CD4-positive, alpha-beta memory T cell (primary cell): ENCODE results near the gene SCAF1. TPM values are rescaled to one million over a fixed set of nuclear protein-coding genes. Genes with fewer than 3 reads are reported as not detected.
A peak's percentile ranks its signal among the peaks of the same experiment; 100 is the strongest.

Experiments used
- CTCF ChIA-PET: fragments of 350-600 bp; sonication (Branson Sonifier 250); formaldehyde crosslinking; loops from one replicate; lab custom pipeline; 2021; ENCODE audit warnings: inconsistent platforms; ENCODE audit not compliant: partially characterized antibody; lab: Charles Lee
- POLR2A ChIA-PET: fragments of 350-600 bp; sonication (Branson Sonifier 250); formaldehyde crosslinking; loops from one replicate; lab custom pipeline; 2021; ENCODE audit not compliant: partially characterized antibody; lab: Charles Lee
- DNase-seq, 5 donors: peaks; one replicate each; pipeline versions ENCODE4 v3.0.0 to v3.0.0-alpha.2; 2020 to 2022; ENCODE audit warnings: mixed read lengths in 1 of 5
- H3K27ac ChIP-seq: one replicate; pipeline ENCODE4 v1.7.0; 2013; ENCODE audit warnings: low read depth, low read length
- H3K27me3 ChIP-seq: 2 replicates; pipeline ENCODE4 v1.7.0; 2013; ENCODE audit warnings: mild to moderate bottlenecking, low read length, moderate library complexity; ENCODE audit not compliant: insufficient read depth
- H3K36me3 ChIP-seq: 2 replicates; pipeline ENCODE4 v1.7.0; 2013; ENCODE audit warnings: mild to moderate bottlenecking, low read length, moderate library complexity; ENCODE audit not compliant: insufficient read depth
- H3K4me1 ChIP-seq: 2 replicates; pipeline ENCODE4 v1.7.0; 2013; ENCODE audit warnings: mild to moderate bottlenecking, low read length, moderate library complexity; ENCODE audit not compliant: insufficient read depth
- H3K4me3 ChIP-seq, 2 donors: one replicate each; pipeline ENCODE4 v1.7.0; 2013; ENCODE audit warnings: low read length in 2 of 2, mild to moderate bottlenecking in 1 of 2
- H3K9me3 ChIP-seq, 2 donors: one replicate each; pipeline ENCODE4 v1.7.0; 2013; ENCODE audit warnings: low read length in 2 of 2, control low read depth in 1 of 2; ENCODE audit not compliant: control insufficient read depth in 1 of 2
- H3K27ac Mint-ChIP-seq, 7 donors: one replicate each; pipeline ENCODE4 v1.8.0; 2020 to 2021; ENCODE audit warnings: mixed read lengths in 7 of 7, mild to moderate bottlenecking in 6 of 7, inconsistent platforms in 3 of 7, moderate library complexity in 3 of 7
- H3K27me3 Mint-ChIP-seq, 2 donors: one replicate each; pipeline ENCODE4 v1.8.0; 2020 to 2021; ENCODE audit warnings: mixed read lengths in 2 of 2
- H3K36me3 Mint-ChIP-seq, 2 donors: one replicate each; pipeline ENCODE4 v1.8.0; 2020 to 2021; ENCODE audit warnings: mixed read lengths in 2 of 2, inconsistent platforms in 1 of 2, mild to moderate bottlenecking in 1 of 2
- H3K4me1 Mint-ChIP-seq, 4 donors: one replicate each; pipeline ENCODE4 v1.8.0; 2020 to 2021; ENCODE audit warnings: mixed read lengths in 4 of 4, mild to moderate bottlenecking in 1 of 4
- H3K4me3 Mint-ChIP-seq, 8 donors: one replicate each; pipeline ENCODE4 v1.8.0; 2020 to 2021; ENCODE audit warnings: mixed read lengths in 8 of 8, mild to moderate bottlenecking in 7 of 8, moderate library complexity in 6 of 8, inconsistent platforms in 3 of 8
- H3K9me3 Mint-ChIP-seq, 8 donors: one replicate each; pipeline ENCODE4 v1.8.0; 2020 to 2021; ENCODE audit warnings: mixed read lengths in 8 of 8, mild to moderate bottlenecking in 5 of 8, inconsistent platforms in 3 of 8, moderate library complexity in 1 of 8
- intact Hi-C: fragments of 100-400 bp; cut with micrococcal nuclease; formaldehyde crosslinking; loops from one replicate; pipeline ENCODE4 v1.15.1; 2023
- polyA plus RNA-seq, 2 donors: library from polyadenylated mRNA; unstranded; fragments of 300-500 nt; fragmentation: Illumina TruSeq; gene quantifications; one replicate each; pipeline ENCODE4 v1.2.3, GENCODE V29; 2021
- total RNA-seq, 2 experiments: library from RNA; stranded (reverse); gene quantifications; one replicate each; pipeline ENCODE4 v1.2.3, GENCODE V29; 2021

SCAF1 gene
- total and polyA plus RNA-seq, 4 experiments from 2014 or later = 4.0 to 62.7 (median 60.5) TPM; not detected in 1

- H3K27me3 ChIP-seq = no peaks in the 10 kb centered on the region
- ChIA-PET CTCF (interaction anchor here (1.5 to 2.8 kb wide), 2 partner anchors 12 to 17 kb away, joined by 5 to 7 read pairs; no protein-coding TSS in a partner anchor), POLR2A (interaction anchor here (0.6 to 5.5 kb wide), 6 partner anchors 9 to 160 kb away, joined by 3 to 30 read pairs (median 6); partner anchors contain the start of genes BCL2L12, IRF3, PRR12 and RPS11)
- no peak overlapping the region for H3K27ac ChIP-seq
- H3K36me3 ChIP-seq = peaks cover 67% of the 10 kb centered on the region
- Mint-ChIP-seq H3K4me3 (no peak overlapping the region), H3K36me3 (peaks cover 16 to 50% of the 10 kb centered on the region in 2 donors), H3K27me3 (no peaks in the 10 kb centered on the region), H3K4me1 (peaks cover 2 to 15% (median 9%) of the 10 kb centered on the region in 4 donors), H3K9me3 (no peaks in the 10 kb centered on the region), H3K27ac (peak overlapping the region in 2 of 7 donors; percentile 36 to 64)
- H3K4me1 ChIP-seq = peaks cover 6% of the 10 kb centered on the region
- no peak overlapping the region for H3K4me3 ChIP-seq
- peak in 1 of 5 donors; percentile 18 for DNase-seq
- intact Hi-C loops = loop anchor here (1.0 kb wide), 1 partner anchor 16 kb away; no protein-coding TSS in a partner anchor
- no peaks in the 10 kb centered on the region for H3K9me3 ChIP-seq
Observed at GRCh38 chr19:49655570-49656455, 13.8 kb downstream of the SCAF1 start.

GRCh38 chr19:49656456-49657109, 14.6 kb downstream of the SCAF1 start:
- Mint-ChIP-seq H3K4me3 (no peak overlapping the region), H3K27me3 (no peaks in the 10 kb centered on the region), H3K27ac (peak overlapping the region in 4 of 7 donors; percentile 18 to 81 (median 44)), H3K4me1 (peaks cover 2 to 21% (median 9%) of the 10 kb centered on the region in 4 donors), H3K9me3 (no peaks in the 10 kb centered on the region), H3K36me3 (peaks cover 16 to 54% of the 10 kb centered on the region in 2 donors)
- POLR2A ChIA-PET = interaction anchor here (1.5 to 5.5 kb wide), 4 partner anchors 8 to 16 kb away, joined by 4 to 30 read pairs (median 9); partner anchors contain the start of genes BCL2L12, IRF3, RRAS and SCAF1
- Histone ChIP-seq H3K27me3 (no peaks in the 10 kb centered on the region), H3K36me3 (peaks cover 74% of the 10 kb centered on the region), H3K9me3 (no peaks in the 10 kb centered on the region), H3K4me3 (no peak overlapping the region), H3K4me1 (peaks cover 6% of the 10 kb centered on the region), H3K27ac (no peak overlapping the region)
- intact Hi-C loops = no loop called here
- peak in 1 of 5 donors; percentile 24 for DNase-seq
- CTCF ChIA-PET = interaction anchor here (2.8 kb wide), 1 partner anchor 16 kb away, joined by 7 read pairs; no protein-coding TSS in a partner anchor

- Mint-ChIP-seq H3K27me3 (no peaks in the 10 kb centered on the region), H3K9me3 (no peaks in the 10 kb centered on the region), H3K27ac (peak overlapping the region in 4 of 7 donors; percentile 23 to 78 (median 72)), H3K4me1 (peaks cover 3 to 30% (median 10%) of the 10 kb centered on the region in 4 donors), H3K4me3 (no peak overlapping the region), H3K36me3 (peaks cover 16 to 58% of the 10 kb centered on the region in 2 donors)
- H3K4me3 ChIP-seq = no peak overlapping the region
- ChIA-PET POLR2A (interaction anchor here (2.1 to 5.5 kb wide), 3 partner anchors 7 to 18 kb away, joined by 8 to 30 read pairs (median 10); partner anchors contain the start of genes BCL2L12, IRF3, RRAS and SCAF1), CTCF (no interaction called here)
- no peaks in the 10 kb centered on the region for H3K9me3 ChIP-seq
- peaks cover 82% of the 10 kb centered on the region for H3K36me3 ChIP-seq
- H3K4me1 ChIP-seq = peaks cover 14% of the 10 kb centered on the region
- H3K27ac ChIP-seq = no peak overlapping the region
- intact Hi-C loops = no loop called here
- peak in 1 of 5 donors; percentile 33 for DNase-seq
- H3K27me3 ChIP-seq = no peaks in the 10 kb centered on the region
Observed at GRCh38 chr19:49657493-49658138, 15.6 kb downstream of the SCAF1 start.

- intact Hi-C loops = no loop called here
- Mint-ChIP-seq H3K27me3 (no peaks in the 10 kb centered on the region), H3K27ac (no peak overlapping the region), H3K4me1 (peaks cover 8 to 35% (median 14%) of the 10 kb centered on the region in 4 donors), H3K36me3 (peaks cover 16 to 55% of the 10 kb centered on the region in 2 donors), H3K9me3 (no peaks in the 10 kb centered on the region), H3K4me3 (no peak overlapping the region)
- POLR2A ChIA-PET = interaction anchor here (1.1 to 11.0 kb wide), 4 partner anchors 10 to 19 kb away, joined by 4 to 125 read pairs (median 9); partner anchors contain the start of genes PRMT1, RRAS and SCAF1
- Histone ChIP-seq H3K27me3 (no peaks in the 10 kb centered on the region), H3K27ac (no peak overlapping the region), H3K4me3 (no peak overlapping the region), H3K4me1 (peaks cover 19% of the 10 kb centered on the region), H3K36me3 (peaks cover 87% of the 10 kb centered on the region), H3K9me3 (no peaks in the 10 kb centered on the region)
- DNase-seq = no peak
- CTCF ChIA-PET = no interaction called here
Observed at GRCh38 chr19:49658139-49658517, 16.1 kb downstream of the SCAF1 start.

- Mint-ChIP-seq H3K4me3 (no peak overlapping the region), H3K27me3 (no peaks in the 10 kb centered on the region), H3K36me3 (peaks cover 14 to 57% of the 10 kb centered on the region in 2 donors), H3K9me3 (no peaks in the 10 kb centered on the region), H3K4me1 (peaks cover 8 to 42% (median 20%) of the 10 kb centered on the region in 4 donors), H3K27ac (peak overlapping the region in 6 of 7 donors; percentile 17 to 77 (median 56))
- ChIA-PET CTCF (interaction anchor here (0.7 kb wide), 1 partner anchor 13 kb away, joined by 3 read pairs; no protein-coding TSS in a partner anchor), POLR2A (interaction anchor here (0.5 to 11.0 kb wide), 8 partner anchors 10 to 78 kb away, joined by 3 to 125 read pairs (median 4); partner anchors contain the start of genes NOSIP, PRMT1, PRRG2 and RRAS)
- Histone ChIP-seq H3K4me1 (peaks cover 26% of the 10 kb centered on the region), H3K27ac (no peak overlapping the region), H3K4me3 (no peak overlapping the region), H3K27me3 (no peaks in the 10 kb centered on the region), H3K36me3 (peaks cover 83% of the 10 kb centered on the region), H3K9me3 (no peaks in the 10 kb centered on the region)
- peak in 1 of 5 donors; percentile 16 for DNase-seq
- intact Hi-C loops = no loop called here
Observed at GRCh38 chr19:49658566-49659442, 16.8 kb downstream of the SCAF1 start.
